MM.1S (cell line): ENCODE measurements around the gene DUSP28.

Experiments used
- EZH2 ChIP-seq: fragments of 300-600 bp; sonication (generic); optimal IDR thresholded peaks from 2 replicates; pipeline ENCODE3; 2017; ENCODE audit warnings: low read depth, mild to moderate bottlenecking, antibody characterized with exemption, low read length, mixed read lengths
- EZH2phosphoT487 ChIP-seq: fragments of 300-600 bp; sonication (generic); IDR thresholded peaks from 2 replicates; pipeline ENCODE4 v1.6.1; 2018; ENCODE audit warnings: antibody characterized with exemption, low read length
- TF ChIP-seq, protein P1 (sequence below): fragments of 300-600 bp; sonication (generic); IDR thresholded peaks from 2 replicates; pipeline ENCODE4 v1.5.1; 2016; ENCODE audit warnings: antibody characterized with exemption, low read length, mixed read lengths

GRCh38 chr2:240557808-240558207 is 2.3 kb upstream of the DUSP28 start, which contains the start of gene ANKMY1:
- no peak for TF ChIP-seq EZH2
- TF ChIP-seq, protein P1, sequence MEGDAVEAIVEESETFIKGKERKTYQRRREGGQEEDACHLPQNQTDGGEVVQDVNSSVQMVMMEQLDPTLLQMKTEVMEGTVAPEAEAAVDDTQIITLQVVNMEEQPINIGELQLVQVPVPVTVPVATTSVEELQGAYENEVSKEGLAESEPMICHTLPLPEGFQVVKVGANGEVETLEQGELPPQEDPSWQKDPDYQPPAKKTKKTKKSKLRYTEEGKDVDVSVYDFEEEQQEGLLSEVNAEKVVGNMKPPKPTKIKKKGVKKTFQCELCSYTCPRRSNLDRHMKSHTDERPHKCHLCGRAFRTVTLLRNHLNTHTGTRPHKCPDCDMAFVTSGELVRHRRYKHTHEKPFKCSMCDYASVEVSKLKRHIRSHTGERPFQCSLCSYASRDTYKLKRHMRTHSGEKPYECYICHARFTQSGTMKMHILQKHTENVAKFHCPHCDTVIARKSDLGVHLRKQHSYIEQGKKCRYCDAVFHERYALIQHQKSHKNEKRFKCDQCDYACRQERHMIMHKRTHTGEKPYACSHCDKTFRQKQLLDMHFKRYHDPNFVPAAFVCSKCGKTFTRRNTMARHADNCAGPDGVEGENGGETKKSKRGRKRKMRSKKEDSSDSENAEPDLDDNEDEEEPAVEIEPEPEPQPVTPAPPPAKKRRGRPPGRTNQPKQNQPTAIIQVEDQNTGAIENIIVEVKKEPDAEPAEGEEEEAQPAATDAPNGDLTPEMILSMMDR: no peak
- TF ChIP-seq EZH2phosphoT487: no peak
